Stimulated activated naive CD4-positive, alpha-beta T cell treated with Interleukin-2 at 50 U/mL for 16 hours (primary cell): ENCODE data around the gene BANF2.
"Not testable (repeated sequence)": the region's sequence is repeated elsewhere in the genome, so short reads cannot be mapped to it uniquely, and the experiment has no call there.

ENCODE experiments used
- DNase-seq: peaks from one replicate; lab custom pipeline; 2025; lab: John Stamatoyannopoulos, UW

BANF2 gene

DNA sequence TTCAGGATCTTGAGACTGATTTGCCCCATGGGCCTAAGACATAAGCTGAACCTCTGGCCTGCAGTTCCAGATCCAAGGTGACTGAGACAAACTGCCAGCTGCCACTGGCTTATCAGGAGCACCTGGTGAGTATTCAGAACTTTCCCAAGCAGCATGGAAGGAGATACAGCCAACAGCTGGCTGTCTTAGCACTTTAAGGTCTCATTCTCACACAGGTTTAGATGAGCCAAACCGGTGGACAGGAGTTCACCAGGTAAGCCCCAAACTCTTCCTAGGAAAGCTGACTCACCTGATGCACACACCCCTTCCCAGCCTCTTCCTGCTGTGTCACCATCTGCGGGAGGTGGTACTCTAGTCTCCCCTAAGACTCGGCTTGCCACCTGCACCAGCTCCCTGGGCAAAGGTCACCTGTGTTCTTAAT, at the start of gene BANF2:
Gene BANF2, plus strand, starts transcription at position 36 of the 421 bp plus-strand sequence. CDS start 25,060 bp downstream, outside the sequence.
- no peak for DNase-seq

DNA sequence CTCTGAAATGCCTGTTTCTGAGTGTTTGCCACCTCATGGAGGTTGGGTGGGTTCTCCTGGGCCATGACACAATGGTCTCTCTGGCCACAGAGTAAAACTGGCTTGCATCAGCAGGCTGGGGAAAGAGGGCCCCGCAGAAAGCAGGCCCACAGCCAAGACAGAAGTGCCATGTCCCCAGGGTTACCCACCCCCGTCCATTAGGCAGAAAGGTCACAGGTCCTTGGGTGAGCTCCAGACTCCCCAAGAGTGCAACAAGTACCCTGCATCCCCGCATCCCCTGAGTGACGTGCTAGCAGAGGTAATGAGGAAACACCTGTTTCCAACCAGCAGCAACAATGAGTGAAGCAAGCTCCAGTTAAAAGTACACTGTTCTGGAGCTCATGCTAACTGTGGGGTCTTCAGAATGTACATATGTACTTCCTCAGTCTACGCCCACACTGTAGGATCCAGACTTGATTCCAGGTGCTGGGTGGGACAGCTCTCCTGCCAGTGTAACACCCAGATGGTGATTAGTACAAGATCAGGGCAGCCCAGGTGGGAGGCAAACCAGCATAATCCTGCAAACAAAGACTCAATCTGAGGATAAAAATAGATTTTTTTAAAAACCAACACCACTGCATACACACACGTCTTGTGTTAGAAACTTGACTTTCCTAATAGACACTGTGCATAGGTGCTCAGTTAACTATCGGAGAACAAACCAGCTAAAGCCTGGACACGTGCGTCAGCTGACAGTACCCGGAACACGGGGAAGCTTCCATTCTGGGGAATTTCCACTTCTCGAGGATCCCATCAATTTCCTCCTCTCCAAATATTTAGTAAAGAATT, 49.3 kb upstream of the BANF2 start:
- DNase-seq: no peak

DNA sequence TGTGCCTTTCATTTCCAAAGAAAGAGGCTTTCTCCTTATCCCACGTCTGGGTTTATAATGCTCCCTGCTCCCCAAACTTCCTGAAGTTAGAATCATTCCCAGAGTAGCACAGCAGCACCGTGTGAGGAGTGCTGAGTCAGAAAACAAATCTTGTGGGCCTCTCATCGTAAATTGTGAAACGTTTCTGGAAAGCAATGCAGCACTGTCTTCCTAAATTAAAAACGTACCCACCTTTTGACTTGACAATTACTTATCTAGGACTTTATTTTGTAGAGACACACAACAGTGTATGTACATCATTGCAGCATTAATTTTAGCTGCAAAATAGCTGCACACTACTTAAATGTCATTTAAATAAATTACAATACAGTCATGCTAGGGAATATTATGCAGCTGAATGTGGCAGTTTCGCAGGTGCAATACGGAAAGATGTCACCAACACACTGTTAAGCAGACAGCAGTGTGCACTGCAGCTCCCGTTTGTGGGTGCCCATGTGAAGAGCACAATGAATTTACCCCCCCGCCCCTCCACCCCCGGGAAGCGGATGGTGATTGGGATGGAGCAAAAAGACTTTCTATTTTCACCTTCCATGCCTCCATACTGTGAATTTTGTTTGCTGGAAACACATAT, 48.5 kb upstream of the BANF2 start:
- no peak for DNase-seq

DNA sequence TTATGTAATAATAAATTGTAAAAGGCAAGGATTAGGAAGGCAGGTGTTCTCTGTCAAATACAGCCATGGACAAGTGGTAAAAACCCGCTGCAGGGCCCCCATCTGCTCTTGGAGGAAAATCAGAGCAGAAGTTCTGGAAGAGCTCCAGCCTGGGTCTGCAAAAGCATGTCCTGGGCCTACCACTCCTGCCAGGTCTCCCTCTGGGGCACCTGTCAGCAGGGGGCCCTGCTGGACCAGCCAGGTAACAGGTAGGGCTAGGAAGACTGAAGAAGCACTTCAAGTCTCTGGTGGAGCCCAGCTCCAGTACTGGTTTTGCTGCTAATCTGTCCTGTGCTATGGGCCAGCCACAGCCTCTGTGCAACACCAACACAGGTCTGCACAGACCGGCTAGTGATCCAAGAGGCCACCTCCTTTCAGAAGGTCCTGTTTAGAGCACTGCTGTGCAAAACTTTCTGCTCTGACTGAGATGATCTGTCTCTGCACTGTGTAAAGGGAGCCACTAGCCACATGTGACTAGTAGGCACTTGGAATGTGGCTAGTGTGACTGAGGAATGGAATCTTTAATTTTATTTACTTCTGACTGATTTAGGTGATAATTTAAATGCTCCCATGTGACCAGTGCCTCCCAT, 47.9 kb upstream of the BANF2 start:
- DNase-seq: no peak

DNA sequence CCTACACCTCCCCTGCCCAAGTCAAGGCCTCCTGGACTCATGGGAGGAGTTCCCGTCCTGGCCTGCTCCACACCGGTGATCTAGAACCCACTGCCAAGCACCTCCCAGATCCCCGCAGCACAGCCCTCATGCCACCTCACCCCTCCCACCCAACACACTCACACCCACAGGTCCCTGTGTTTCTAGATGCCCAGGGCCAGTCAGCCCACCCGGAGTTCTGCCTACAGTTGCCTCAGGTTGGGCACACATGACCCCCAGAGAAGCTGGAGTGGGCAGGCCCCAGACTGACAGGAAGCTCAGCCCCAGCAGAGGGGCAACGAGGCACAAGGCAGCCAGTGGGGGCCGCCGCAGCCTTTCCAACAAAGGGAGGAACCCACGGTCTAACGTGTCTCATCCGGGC, 47.4 kb upstream of the BANF2 start:
- no peak for DNase-seq

DNA sequence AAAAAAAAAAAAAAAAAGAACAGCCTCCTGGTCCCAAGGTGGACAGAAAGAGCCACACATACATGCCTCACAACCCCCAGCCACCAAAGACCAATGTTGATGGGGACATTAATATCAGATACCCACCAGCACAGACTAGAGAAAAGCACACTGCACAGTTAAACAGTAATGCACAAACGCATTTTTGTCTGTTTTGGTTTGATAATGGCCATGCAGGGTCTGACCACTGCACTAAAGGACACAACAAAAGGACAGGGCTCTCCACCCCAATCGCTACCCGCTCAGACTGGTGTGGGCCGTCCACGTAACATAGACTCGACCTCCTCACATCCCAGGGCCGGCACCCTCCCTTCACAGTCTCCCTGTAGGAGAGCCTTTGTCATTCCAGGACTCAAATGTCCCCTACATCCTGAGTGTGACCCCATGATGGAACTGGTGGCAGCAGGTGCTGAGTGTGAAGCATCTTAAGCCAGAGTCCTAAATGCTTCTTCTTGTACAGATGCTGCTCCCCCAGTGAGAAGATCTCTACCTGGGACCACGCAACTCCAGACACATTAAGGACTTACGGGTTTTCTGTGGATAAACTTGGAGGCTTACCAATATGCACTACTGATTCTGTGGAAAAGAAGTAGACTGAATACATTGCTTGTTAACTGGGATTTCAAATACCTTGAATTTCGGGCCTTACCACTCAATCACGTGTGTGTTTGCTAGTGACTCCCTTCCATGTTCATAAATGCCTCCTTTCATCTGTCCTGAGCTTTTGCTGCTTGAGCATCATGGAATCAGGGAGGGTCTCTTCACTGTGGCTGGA, 45.7 kb upstream of the BANF2 start:
- DNase-seq: no peak

DNA sequence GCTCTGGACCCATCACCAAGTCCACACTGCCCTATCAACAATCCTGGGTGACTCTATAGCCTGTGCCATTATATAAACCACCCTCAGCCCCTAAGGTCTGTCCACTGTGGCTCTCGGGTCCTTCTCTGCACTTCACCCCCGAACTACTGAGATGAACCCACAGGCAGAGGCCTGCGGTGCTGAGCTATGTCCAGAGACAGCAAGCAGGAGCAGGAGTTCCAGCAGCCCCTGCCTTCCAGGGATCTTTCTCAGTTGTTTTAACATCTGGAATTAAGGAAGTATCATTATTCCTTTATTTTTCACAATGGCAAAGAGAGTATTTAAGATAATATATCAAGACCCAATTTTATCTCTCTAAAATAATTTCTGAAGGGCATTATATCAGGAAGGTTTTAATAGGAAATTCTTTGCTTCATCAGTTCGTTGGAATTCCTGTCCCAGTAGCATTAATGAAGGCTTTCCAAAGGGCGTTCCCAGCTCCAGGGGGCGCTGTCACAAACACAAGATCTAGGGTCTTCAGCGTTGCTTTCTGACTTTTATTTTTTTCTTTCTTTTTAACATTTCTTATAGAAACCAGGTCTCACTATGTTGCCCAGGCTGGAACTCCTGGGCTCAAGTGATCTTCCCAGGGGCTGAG, 45.0 kb upstream of the BANF2 start:
- no peak for DNase-seq

DNA sequence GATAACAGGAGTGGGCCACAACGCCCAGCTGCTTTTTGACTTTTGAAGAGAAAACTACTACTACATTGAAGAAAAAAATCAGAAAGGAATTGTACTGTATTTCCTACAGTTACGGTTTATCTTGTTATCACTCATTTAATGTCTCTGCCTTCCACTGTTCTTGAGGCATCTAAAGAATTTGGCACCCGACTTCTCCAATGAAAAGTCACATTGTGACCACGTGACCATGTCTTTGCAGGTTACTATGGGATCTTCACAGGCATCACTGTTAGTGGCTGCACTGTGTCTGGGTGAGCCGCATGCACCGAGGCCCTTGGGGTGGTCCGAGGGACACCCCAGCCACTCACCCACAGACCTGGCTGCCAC, 44.5 kb upstream of the BANF2 start:
- no peak for DNase-seq

DNA sequence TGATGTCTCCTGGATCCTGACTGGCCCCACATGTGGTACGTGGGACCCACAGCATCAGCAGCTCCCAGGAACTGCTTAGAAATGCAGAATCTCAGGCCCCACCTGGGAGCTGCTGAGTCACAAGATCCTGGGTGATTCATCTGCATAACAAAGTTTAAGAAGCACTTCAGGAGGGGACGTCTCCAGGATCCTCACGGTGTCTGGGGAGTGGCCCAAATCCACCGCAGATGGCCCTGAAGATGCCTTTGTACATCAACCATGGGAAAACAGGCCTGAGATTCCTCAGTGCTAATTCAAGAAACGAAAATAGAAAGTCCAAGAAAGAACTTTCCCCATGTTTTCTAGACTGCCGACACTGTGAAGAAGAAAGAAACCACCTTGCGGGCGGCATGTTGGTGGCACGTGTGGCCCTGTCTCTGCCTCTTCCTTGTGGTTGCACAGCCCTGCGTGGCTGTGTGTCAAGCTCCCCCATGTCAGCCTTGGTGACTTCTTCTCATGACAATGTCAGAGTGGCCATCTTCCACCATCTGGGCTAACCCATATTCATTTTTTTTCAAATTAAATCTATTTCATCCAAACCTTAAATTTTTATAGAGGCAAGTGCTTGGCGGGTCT, 43.8 kb upstream of the BANF2 start:
- no peak for DNase-seq

DNA sequence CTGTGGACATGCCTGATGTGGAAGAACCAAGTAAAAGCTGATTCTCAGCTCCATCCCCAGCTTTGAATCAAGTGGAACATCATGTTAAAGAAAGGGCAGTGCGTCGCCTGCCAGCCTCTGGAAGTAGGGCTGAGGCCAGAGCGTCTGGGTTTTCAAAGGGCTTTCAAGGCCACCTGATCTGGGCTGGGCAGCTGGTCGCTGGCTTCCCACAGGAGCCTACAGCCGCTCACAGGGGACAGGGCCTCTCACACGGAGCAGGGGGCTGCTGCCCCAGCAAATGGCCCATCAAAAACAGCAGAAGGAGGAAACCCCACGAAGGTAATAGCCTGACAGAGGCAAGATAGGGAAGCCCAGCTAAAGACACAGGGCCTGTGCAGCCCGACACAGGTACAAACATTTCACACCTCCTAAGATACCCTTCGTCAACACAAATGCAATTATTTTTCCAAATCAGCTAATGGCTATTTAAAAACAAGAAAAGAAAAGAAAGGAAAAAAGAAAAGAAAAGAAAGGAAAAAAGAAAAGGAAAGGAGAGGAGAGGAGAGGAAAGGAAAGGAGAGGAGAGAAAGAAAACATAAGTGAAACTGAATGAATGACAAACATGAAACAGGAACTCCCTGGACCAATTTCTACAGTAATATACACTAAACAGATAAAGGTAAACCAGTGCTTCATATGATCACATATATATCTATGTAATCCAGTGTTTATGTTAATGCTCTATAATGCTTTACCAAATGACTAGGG, 42.5 kb upstream of the BANF2 start:
- DNase-seq: no peak

DNA sequence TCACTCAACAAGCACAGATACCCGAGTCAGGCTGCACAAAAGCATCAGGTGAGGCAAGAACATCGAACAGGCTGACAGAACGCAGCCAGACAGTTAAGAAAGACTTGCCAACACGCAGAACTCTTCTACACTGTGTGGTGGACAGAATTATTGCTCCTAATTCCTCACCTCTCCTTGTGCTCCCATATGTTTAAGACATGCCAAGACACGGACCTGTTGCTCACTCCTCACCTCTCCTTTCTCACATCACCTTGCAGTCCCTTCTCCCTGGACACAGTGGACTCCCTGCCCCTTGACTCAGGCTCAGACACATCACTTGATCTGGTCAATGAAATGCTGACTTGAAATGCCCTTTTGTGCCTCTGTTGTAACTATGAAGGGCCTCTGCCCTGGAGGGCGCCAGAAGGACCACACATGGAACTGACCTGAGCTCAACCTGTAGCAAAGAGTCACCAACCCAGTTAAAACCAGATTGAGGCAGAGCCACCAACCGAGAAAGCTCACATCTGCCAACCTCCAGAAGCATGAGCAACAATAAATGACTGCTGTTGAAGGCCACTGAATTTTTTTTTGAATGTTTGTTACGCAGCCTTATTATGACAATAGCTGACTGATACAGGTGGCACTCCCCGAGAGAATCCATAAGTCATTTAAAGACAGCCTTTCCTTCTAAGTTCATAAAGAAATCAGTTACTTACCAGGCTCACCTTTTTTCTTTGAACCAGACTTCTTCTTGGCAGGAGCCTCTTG, 41.7 kb upstream of the BANF2 start:
- DNase-seq: no peak

DNA sequence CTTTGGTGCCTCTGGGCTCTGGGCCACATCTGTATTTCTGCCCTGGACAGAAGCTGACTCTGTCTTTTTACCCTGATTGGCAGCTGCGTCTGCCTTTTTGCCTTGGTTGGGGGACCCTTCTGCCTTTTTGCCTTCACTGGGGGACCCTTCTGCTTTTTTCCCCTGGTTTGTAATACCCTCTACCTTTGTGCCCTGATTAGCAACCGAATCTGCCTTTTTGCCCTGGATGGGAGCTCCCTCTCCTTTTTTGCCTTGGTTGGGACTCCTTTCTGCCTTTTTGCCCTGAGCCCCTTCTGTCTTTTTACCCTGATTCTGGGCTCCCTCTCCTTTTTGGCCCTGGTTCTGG, 41.1 kb upstream of the BANF2 start:
- no peak for DNase-seq

DNA sequence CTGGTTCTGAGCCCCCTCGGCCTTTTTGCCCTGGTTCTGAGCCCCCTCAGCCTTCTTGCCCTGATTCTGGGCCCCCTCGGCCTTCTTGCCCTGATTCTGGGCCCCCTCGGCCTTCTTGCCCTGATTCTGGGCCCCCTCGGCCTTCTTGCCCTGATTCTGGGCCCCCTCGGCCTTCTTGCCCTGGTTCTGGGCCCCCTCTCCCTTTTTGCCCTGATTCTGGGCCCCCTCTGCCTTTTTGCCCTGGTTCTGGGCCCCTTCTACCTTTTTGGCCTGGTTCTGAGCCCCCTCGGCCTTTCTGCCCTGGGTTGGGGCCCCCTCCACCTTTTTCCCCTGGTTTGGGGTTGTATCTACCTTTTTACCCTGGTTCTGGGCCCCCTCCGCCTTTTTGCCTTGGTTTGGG, 40.4 kb upstream of the BANF2 start:
- not testable (repeated sequence) for DNase-seq

DNA sequence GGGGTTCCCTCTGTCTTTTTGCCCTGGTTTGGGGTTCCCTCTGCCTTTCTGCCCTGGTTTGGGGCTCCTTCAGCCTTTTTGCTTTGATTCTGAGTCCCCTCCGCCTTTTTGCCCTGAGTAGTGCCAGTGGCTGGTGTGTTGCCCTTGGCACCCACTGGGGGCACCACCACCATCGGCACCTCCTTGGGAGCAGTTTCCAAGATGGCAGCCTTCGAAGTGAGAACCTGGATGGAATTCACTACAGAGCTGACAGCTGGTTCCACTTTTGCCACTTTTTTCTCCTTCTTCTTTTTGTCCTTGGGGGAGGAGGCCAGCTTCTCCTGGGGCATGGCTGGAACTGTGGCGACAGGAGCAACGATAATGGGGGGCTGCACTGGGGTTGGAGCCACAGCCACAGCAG, 40.0 kb upstream of the BANF2 start:
- no peak for DNase-seq

DNA sequence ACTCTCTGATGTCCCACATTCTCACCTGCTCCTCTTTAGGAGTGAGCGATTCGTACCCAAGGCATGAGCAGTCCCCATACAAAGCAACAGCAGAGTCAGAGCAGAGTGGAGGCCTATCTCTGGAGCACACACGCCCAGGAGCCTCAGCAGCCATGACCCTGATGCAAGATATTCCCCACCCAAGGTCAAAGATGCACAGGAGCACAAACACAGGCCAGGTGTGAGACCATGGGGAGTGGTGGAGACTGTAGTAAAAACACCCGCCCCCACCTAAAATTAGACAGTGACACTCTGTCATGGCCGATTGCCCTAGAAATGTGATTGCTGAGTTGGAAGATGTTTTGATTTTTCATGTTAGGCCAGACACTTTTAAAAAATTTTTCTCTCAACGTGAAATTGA, 39.1 kb upstream of the BANF2 start:
- no peak for DNase-seq

DNA sequence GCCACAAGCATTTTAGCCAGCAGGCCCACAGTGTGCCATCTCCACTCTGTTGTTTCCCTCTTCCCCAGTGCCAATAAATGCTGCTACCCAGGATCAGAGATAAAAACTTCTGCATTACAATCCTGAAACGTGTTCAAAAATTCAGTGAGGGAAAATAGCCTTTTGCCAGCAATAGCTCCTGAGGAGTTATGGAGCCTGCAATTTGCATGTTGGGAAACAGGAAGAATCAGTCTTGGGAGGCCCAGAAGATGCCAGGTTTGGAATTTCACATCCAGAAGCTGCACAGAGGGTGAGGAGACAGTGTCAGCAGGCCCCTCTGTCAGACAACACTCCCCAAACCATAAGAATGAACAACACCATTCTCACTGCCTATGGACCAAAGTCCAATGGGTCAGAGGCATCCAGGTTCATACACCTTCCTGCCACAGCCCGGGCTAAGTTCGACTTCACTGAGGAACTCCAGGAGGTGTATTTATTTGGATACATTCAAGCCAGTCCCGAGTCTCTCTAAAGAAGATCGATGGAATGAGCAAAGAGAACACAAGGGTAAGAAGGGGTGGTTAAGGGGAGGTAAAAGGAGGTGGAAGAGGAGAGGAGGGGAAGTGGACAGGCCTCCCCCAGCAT, 38.5 kb upstream of the BANF2 start:
- no peak for DNase-seq

DNA sequence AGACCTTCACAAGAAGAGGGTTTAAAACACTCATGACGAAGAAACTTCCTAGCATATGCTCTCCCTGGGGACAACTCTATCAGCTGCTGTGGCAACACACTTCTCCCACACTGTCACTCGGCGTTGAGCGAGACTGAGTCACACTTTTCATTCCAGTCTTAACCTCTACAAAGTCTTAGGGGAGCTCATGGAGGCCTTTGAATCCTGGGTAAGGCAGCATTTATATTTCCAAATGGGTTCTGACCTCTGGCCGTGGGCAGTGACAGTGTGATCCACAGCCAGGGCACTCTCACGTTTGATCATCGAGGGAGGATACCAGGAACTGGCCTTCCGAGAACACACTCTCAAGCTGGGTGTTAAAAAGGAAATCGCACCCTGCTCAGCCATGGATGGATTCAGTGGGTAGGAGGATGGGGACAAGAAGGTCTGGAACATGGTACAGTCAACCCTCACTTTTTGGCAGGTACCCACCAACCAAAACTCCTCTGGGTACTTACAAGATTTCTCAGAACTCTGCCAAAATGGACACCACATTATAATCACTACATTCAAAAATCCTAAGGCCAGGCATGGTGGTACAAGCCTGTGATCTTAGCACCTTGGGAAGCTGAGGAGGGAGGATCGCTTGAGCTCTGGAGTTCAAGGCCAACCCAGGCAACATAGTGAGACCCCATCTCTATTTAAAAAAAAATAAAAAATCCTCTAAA, 37.3 kb upstream of the BANF2 start:
- no peak for DNase-seq

DNA sequence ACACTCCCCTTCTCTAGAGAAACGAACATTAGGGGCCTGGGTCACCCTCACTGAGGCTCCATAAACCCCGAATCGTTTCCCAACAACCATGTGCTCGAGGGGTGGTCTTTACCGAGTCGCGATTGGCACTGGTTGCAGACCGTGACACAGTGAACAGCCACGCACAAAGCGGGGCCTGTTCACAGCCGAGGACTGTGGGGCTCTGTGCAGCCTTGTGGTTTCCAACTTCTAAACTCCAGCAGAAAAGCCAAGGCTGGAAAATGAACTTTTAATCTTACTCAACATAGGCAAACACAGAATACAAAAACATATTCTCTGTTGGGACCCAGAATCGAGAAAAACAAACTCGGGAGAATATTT, 36.7 kb upstream of the BANF2 start:
- DNase-seq: no peak

DNA sequence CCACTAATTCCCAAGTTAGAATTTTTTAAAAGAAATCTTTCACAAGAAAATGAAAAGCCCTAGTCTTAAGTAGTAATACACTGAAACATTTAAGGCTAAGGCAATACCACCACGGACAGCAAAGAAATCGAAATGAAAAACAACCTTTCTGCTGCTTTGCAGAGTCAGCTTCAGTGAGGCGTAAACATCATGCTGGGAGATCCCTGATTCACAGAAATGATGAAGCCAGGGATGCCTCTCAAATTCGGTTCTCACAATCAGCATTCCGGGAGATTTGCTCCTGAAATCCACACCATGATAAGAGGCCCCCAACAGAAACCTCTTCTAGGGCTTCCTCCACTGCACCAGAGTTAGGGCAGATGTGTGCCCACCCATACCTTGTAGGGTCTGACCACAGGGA, 36.3 kb upstream of the BANF2 start:
- DNase-seq: no peak
